GM21390 (cell line): ENCODE data around the gene INHBB.

Experiments
- ATAC-seq: cut with Tn5 transposase; IDR thresholded peaks from one replicate; pipeline ENCODE4 v1.9.1; 2021; ENCODE audit not compliant: unreplicated experiment

INHBB gene

GRCh38 chr2:120354935-120355779 lies 9.2 kb downstream of the INHBB start:
- ATAC-seq = no peak

DNA sequence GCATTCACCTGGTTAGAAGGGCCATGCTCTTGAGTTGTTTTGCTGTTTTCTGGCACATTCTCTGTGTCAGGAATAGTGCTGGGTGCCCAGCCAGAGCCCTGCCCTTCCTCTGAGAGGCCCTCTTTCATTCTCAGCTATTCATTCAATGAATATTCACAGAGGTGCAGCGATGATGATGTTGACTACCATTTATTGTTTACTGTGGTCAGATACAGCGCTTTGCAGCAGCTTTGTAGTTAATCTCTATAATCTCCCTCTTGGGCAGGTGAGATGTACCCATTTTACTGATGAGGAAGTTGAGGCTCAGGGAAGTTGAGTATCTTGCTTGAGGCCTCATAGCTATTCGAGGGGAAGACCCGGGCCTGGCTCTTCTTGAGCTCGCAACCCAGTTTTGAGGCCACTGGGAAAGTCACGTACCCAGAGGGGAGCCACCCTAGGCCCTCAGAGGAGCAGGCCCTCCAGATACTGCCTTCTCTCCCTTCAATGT lies 9.9 kb downstream of the INHBB start:
- ATAC-seq = no peak

DNA sequence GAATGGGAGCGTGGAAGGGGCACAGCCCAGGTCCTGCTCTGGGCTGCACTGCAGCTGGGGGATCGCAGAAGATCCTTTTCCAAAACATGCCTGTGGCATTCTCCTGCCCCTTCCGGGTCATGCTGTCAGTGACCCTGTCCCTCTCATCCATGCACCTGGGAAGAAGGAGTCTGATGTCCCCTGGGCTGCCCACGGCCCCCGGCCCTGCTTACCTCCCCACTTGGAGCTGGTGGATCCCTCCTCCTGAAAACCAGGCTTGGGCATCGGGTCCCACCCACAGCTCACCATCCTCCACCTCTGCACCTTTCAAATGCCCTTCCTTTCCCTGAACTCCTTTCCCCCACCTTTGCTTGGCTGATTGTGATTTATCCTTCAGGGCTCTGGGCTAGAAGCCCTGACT lies 11.8 kb downstream of the INHBB start:
- ATAC-seq = no peak

- no peak for ATAC-seq
Observed at GRCh38 chr2:120358734-120359465, 13.0 kb downstream of the INHBB start.

- ATAC-seq = no peak
Observed at GRCh38 chr2:120360307-120360855, 14.4 kb downstream of the INHBB start.

DNA sequence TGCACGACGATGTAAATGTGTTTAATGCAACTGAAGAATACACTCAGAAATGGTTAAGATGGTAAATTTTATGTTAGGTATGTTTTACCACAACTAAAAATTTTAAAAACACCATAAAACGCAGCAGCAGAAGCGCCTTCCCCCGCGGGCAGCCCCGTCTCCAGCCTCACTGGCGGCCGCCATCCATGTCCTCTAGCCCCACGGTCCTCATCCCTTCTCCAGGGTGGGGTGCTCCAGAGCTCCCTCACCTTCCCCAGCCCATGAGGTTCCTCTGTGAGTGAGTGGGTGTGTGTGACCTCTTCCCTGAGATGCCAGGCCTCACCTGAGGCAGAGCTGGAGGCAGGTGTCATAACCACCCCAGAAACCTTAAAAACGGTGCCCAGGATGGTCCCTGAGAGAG lies 17.0 kb downstream of the INHBB start:
- ATAC-seq = no peak

DNA sequence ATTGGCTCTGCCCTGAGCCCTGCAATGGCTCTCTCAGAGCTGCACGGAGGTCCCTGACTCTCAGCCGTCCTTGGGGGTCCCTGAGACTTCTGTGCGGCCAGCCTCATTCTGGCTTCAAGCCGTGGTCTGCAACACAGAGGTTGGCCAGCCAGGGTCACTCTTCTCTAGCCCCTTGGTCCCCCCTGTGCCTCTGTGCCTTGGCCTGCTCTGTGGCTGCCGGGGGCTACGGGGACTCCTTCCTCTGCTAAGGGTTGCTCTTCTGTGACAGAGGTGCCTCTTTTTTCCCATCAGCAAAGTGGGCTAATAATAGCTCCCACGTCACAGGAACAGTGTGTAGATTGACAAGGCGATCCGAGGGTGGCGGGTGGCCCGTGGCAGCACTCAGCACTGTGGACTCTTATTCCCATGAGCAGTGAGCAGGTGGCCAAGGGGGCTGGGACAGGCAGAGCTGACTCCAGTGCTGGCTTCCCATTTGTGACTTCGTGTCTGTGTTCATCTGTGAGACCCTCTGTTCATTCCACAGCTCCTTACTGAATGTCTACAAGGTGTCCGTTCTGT lies 19.4 kb downstream of the INHBB start:
- no peak for ATAC-seq

DNA sequence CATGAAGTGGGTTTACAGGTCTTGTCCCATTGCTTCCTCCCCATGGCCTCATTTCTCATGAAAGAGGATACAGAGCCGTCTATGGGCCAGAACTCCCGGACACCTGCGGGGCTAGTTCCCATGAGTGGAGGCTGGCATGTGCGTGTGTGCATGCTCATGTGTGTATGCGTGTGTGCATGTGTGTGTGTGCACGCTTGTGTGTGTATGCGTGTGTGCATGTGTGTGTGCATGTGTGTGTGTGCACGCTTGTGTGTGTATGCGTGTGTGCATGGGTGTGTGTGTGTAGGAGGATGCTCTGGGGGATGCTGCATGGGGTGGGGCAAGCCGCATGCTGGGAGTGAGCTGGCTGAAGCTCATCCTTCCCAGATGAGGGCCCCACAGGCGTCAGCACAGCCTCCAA lies 20.8 kb downstream of the INHBB start:
- ATAC-seq = no peak

GRCh38 chr2:120367221-120367620 lies 21.3 kb downstream of the INHBB start:
- no peak for ATAC-seq

GRCh38 chr2:120367649-120368048 lies 21.7 kb downstream of the INHBB start:
- ATAC-seq = no peak

DNA sequence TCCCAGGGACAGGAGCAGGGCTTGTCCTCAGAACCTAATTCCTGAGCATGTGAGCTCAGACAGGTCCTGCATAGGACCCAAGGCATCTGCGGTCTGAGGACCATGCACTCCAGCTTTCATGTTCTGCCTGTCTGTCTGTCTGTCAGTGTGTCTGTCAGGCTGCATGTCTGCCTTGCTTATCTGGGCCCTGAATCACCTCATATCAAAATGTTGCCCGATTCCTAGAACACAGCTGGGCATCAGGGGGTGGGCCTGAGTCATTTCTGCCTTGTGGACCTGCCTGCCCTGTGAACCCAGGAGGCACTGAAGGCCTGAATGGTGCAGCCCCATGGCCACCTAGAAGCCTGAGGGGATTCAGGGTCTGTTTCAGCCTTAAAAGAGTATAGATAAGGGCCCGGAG lies 22.1 kb downstream of the INHBB start:
- no peak for ATAC-seq

DNA sequence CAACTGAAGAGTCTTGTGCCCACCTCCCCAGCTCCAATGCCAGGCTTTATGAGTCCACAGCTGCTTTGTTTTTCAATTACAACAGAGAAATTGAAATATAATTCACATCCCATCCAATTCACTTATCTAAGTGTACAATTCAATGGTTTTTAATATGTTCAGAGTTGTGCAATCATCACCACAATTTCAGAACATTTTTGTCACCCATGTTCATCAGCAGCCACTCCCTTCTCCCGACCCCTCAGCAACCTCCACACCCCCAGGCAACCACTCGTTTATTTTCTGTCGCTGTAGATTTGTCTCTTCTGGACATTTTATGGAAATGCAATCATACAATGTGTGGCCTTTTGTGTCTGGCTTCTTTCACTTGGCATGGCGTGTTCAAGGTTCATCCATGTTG lies 23.3 kb downstream of the INHBB start:
- ATAC-seq = no peak

DNA sequence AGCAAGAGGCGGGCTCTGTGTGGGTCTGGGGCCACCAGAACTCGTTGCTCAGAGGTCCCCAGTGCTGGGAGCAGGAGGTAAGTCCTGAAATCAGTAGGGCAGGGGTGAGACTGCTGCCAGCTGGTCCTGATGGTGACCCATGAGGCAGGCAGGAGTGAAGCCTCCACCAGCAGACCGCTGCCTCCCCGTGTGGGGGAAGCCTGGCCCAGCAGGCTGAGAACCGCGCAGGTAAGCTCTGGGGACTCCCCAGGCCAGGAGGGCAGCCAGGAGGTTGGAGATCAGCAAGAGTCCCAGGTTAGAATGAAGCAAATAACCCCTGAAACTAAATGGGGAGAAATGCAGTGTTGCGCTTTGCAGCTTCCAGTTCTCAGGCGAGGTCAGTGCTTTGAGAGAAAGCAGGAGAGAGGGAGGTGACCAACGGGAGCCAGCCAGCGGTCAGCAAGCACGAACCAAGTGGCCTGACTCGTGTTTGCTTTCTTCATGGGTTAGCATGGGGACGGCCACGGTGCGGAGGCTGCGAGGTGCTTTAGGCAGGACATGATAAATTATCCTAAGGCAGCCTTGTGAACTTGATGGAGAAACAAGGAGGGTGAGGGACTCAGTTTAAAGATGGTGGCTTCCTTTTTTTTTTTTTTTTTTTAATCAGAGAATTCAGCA lies 26.2 kb downstream of the INHBB start:
- ATAC-seq = no peak

DNA sequence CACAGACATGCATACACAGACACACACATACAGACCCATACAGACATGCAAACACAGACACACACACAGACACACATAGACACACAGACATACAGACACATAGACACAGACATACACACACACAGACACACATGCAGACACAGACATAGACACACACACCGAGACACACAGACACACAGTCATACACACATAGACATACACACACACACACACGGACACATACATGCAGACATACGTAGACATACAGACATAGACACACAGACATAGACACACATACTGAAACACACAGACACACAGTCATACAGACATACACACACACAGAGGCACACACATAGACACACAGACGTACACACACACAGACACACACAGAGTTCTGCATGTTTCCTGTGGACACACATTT lies 26.9 kb downstream of the INHBB start:
- ATAC-seq = no peak

GRCh38 chr2:120373424-120373823 lies 27.5 kb downstream of the INHBB start:
- ATAC-seq = no peak

DNA sequence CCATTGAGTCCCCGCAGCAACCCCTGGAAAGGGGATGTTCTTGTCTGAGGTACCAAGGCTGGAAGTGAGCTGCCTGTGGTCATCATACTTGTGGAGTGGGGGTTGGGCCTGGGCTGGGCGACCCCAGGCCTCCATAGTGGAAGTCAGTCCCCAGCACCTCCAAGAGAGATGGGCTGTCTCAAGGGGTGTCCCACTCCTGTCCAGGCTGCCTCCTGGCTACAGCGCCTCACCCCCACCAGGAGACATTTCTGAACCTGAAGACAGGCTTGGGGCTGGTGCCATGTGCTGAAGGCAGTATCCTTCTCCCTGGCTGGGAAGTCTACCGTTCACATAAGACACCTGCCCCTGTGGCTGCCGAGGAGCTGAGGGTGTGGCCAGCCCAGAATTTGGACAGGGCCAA lies 28.9 kb downstream of the INHBB start:
- no peak for ATAC-seq

DNA sequence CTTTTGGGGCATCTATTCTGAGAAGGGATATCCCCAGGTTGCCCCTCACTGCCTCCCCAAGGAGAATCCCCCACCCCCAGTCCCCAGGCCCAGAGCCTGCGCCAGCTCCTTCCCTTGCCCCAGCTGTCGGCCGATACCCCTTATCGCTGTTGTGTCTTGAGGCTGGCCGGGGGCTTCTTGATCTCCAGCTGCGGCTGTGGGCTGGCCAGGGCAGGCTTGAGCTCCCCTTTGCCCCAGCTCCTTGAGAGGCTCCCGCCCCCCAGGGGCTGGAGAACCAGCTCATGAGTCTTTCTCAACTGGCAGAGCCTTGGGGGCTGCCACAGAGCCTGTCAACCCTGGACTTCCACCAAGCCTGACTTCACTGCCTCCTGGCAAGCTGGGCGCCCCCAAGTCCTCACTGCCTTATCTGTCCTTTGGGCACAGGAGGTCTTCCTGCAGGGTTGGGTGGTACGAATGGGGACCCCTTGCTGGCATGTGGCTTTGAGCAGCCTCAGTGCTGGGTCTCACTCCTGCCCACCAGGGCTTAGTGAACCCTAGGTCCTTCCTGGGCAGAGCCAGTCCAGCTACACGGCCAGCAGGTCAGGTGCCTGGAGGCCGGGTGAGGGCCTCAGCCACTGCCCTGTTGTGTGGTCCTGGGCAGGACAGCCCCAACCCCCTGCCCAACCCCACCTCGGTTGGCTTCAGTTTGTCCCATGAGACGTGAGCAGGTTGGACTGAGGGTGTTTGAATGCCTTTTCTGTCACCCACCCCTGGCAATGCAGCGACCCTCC lies 29.5 kb downstream of the INHBB start:
- ATAC-seq = no peak

DNA sequence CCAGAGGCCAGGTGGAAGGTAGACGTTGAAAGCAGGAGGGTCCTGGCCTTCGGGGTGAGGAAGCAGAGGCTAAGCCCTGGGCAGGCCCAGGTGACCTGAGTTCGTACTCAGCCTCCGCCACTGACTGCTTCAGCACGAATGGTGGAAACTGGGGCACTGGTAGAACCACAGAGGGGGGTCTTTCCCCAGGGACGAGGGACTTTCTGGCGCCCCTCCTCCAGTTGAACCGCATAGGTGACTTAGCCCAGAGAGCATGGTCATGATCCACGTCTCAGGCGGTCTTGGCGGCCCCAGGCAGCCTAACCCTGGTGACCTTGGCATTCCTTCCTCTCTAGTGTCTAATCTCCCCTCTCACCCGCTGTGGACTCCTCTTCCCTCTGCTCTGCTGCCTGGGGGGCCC lies 30.2 kb downstream of the INHBB start:
- ATAC-seq = no peak

- no peak for ATAC-seq
Observed at GRCh38 chr2:120376679-120377640, 31.0 kb downstream of the INHBB start.
